H9 (cell line): ENCODE measurements around the gene NANOS3. TPM values are rescaled to one million over a fixed set of nuclear protein-coding genes. Genes with fewer than 3 reads are reported as not detected.

Experiments used
- DNase-seq: peaks from one replicate; pipeline ENCODE4 v3.0.0-alpha.2; 2017
- H2AFZ ChIP-seq: one replicate; pipeline ENCODE4 v1.6.1; 2013; ENCODE audit warnings: mild to moderate bottlenecking, low read length, control low read depth, moderate library complexity
- H2AK5ac ChIP-seq: 2 replicates; pipeline ENCODE4 v1.6.1; 2013; ENCODE audit warnings: low read length, control low read depth, mixed read lengths; ENCODE audit not compliant: insufficient read length
- H2BK120ac ChIP-seq: one replicate; pipeline ENCODE4 v1.6.1; 2013; ENCODE audit warnings: low read depth, mild to moderate bottlenecking, low read length, control low read depth, inconsistent platforms; ENCODE audit not compliant: poor library complexity, severe bottlenecking
- H2BK12ac ChIP-seq: 2 replicates; pipeline ENCODE4 v1.6.1; 2013; ENCODE audit warnings: low read length, control low read depth, mixed read lengths, low read depth; ENCODE audit not compliant: insufficient read length
- H2BK15ac ChIP-seq: 2 replicates; pipeline ENCODE4 v1.6.1; 2013; ENCODE audit warnings: low read depth, low read length, control low read depth
- H2BK20ac ChIP-seq: one replicate; pipeline ENCODE4 v1.6.1; 2013; ENCODE audit warnings: low read depth, mild to moderate bottlenecking, low read length, control low read depth, inconsistent platforms; ENCODE audit not compliant: poor library complexity, severe bottlenecking
- H2BK5ac ChIP-seq: 2 replicates; pipeline ENCODE4 v1.6.1; 2013; ENCODE audit warnings: low read length, control low read depth, mixed read lengths; ENCODE audit not compliant: insufficient read length
- H3K14ac ChIP-seq: 2 replicates; pipeline ENCODE4 v1.6.1; 2013; ENCODE audit warnings: low read length, control low read depth; ENCODE audit not compliant: insufficient read depth
- H3K18ac ChIP-seq: 2 replicates; pipeline ENCODE4 v1.6.1; 2013; ENCODE audit warnings: low read depth, mild to moderate bottlenecking, mixed read lengths, low read length, control low read depth; ENCODE audit not compliant: insufficient read length
- H3K23ac ChIP-seq: 2 replicates; pipeline ENCODE4 v1.6.1; 2013; ENCODE audit warnings: low read length, control low read depth, mixed read lengths, low read depth; ENCODE audit not compliant: insufficient read length
- H3K23me2 ChIP-seq: 2 replicates; pipeline ENCODE4 v1.6.1; 2013; ENCODE audit warnings: low read depth, mild to moderate bottlenecking, mixed read lengths, low read length, control low read depth; ENCODE audit not compliant: insufficient read length, poor library complexity, severe bottlenecking
- H3K27ac ChIP-seq: 2 replicates; pipeline ENCODE4 v1.5.1; 2013; ENCODE audit warnings: low read length, control low read depth, mixed read lengths, low read depth; ENCODE audit not compliant: insufficient read length
- H3K27me3 ChIP-seq: 2 replicates; pipeline ENCODE4 v1.6.1; 2013; ENCODE audit warnings: low read length, control low read depth, inconsistent platforms; ENCODE audit not compliant: insufficient read depth
- H3K4ac ChIP-seq: 2 replicates; pipeline ENCODE4 v1.6.1; 2013; ENCODE audit warnings: low read depth, mild to moderate bottlenecking, control low read depth, inconsistent platforms, low read length, moderate library complexity
- H3K4me1 ChIP-seq: 2 replicates; pipeline ENCODE4 v1.6.1; 2013; ENCODE audit warnings: low read length, control low read depth, inconsistent platforms; ENCODE audit not compliant: insufficient read depth
- H3K4me2 ChIP-seq: 2 replicates; pipeline ENCODE4 v1.6.1; 2013; ENCODE audit warnings: low read length, control low read depth, mixed read lengths; ENCODE audit not compliant: insufficient read length, insufficient read depth
- H3K56ac ChIP-seq: 2 replicates; pipeline ENCODE4 v1.6.1; 2013; ENCODE audit warnings: low read depth, mild to moderate bottlenecking, mixed read lengths, low read length, control low read depth; ENCODE audit not compliant: insufficient read length
- H3K79me1 ChIP-seq: 2 replicates; pipeline ENCODE4 v1.6.1; 2013; ENCODE audit warnings: low read depth, mild to moderate bottlenecking, moderate library complexity, low read length, control low read depth, inconsistent platforms; ENCODE audit not compliant: insufficient read depth, poor library complexity, severe bottlenecking
- H3K79me2 ChIP-seq: 2 replicates; pipeline ENCODE4 v1.6.1; 2013; ENCODE audit warnings: low read length, control low read depth, inconsistent platforms; ENCODE audit not compliant: insufficient read depth
- H3K9ac ChIP-seq: 2 replicates; pipeline ENCODE4 v1.6.1; 2013; ENCODE audit warnings: low read length, control low read depth, mixed read lengths; ENCODE audit not compliant: insufficient read length; ENCODE audit errors: extremely low read depth
- H3K9me3 ChIP-seq: one replicate; pipeline ENCODE4 v1.6.1; 2013; ENCODE audit warnings: low read depth, low read length, inconsistent platforms; ENCODE audit not compliant: control insufficient read depth
- H3T11ph ChIP-seq: one replicate; pipeline ENCODE4 v1.6.1; 2013; ENCODE audit warnings: mild to moderate bottlenecking, low read length, control low read depth, inconsistent platforms
- H4K20me1 ChIP-seq: one replicate; pipeline ENCODE4 v1.6.1; 2013; ENCODE audit not compliant: control insufficient read depth, insufficient read length, insufficient read depth
- H4K5ac ChIP-seq: 2 replicates; pipeline ENCODE4 v1.6.1; 2013; ENCODE audit warnings: low read depth, mild to moderate bottlenecking, mixed read lengths, low read length, control low read depth; ENCODE audit not compliant: insufficient read length
- H4K8ac ChIP-seq: replicated peaks from 2 replicates; pipeline ENCODE4 v1.6.1; 2013; ENCODE audit warnings: low read length, control low read depth, mixed read lengths, low read depth; ENCODE audit not compliant: insufficient read length
- H4K91ac ChIP-seq: 2 replicates; pipeline ENCODE4 v1.6.1; 2013; ENCODE audit warnings: low read depth, mild to moderate bottlenecking, moderate library complexity, mixed read lengths, low read length, control low read depth; ENCODE audit not compliant: insufficient read length
- H3K27ac Mint-ChIP-seq, 3 experiments: 2 replicates in 2 of 3; 3 replicates in 1 of 3; pipeline ENCODE4 v1.8.0; 2020 to 2021; ENCODE audit warnings: mixed read lengths in 3 of 3, mild to moderate bottlenecking in 1 of 3, moderate library complexity in 1 of 3
- H3K27me3 Mint-ChIP-seq: 2 replicates; pipeline ENCODE4 v1.8.0; 2021; ENCODE audit warnings: low read depth, mild to moderate bottlenecking, moderate library complexity, mixed read lengths
- H3K36me3 Mint-ChIP-seq, 3 experiments: 2 replicates in 2 of 3; 3 replicates in 1 of 3; pipeline ENCODE4 v1.8.0; 2020 to 2021; ENCODE audit warnings: low read depth in 3 of 3, mixed read lengths in 3 of 3; ENCODE audit not compliant: insufficient read depth in 1 of 3
- H3K4me1 Mint-ChIP-seq, 2 experiments: 2 replicates each; pipeline ENCODE4 v1.8.0; 2020; ENCODE audit warnings: mixed read lengths in 2 of 2
- H3K4me3 Mint-ChIP-seq, 2 experiments: 2 replicates in 1 of 2; 3 replicates in 1 of 2; pipeline ENCODE4 v1.8.0; 2020 to 2021; ENCODE audit warnings: mild to moderate bottlenecking in 2 of 2, mixed read lengths in 2 of 2, moderate library complexity in 1 of 2
- H3K9me3 Mint-ChIP-seq, 2 experiments: 2 replicates in 1 of 2; 3 replicates in 1 of 2; pipeline ENCODE4 v1.8.0; 2020; ENCODE audit warnings: mild to moderate bottlenecking in 2 of 2, mixed read lengths in 2 of 2, moderate library complexity in 1 of 2
- CTCF ChIP-seq: fragments of 200-600 bp; sonication (generic); conservative IDR thresholded peaks from 3 replicates; pipeline ENCODE4 v1.8.0; 2021; ENCODE audit warnings: antibody characterized with exemption, mild to moderate bottlenecking
- WGBS: extraction: QIAGEN DNeasy Blood & Tissue Kit; methylation state at CpG from one replicate; pipeline ENCODE4 v1.1.7; 2013; ENCODE audit warnings: missing lambda C conversion rate, low lambda C conversion rate, mixed read lengths; ENCODE audit not compliant: insufficient read length; ENCODE audit errors: extremely low coverage; 5-methylcytosine and 5-hydroxymethylcytosine counted together
- total RNA-seq: library from RNA; stranded (reverse); gene quantifications from 2 replicates; pipeline ENCODE4 v1.2.1, GENCODE V29; 2021

Gene NANOS3
- total RNA-seq, 1 experiment from 2014 or later = not detected

GRCh38 chr19:13839130-13839937 is 37.6 kb upstream of the NANOS3 start:
- no peak overlapping the region for H3K18ac ChIP-seq
- no peaks in the 10 kb centered on the region for H3K79me1 ChIP-seq
- H2AK5ac ChIP-seq = no peak overlapping the region
- no peak overlapping the region for H2BK5ac ChIP-seq
- no peak overlapping the region for H2BK20ac ChIP-seq
- Mint-ChIP-seq H3K36me3 (no peaks in the 10 kb centered on the region), H3K4me1 (peaks cover 11 to 29% of the 10 kb centered on the region in 2 experiments), H3K27ac (peak overlapping the region in 1 of 3 experiments; percentile 55; a peak in 1 of 7 replicates), H3K4me3 (no peak overlapping the region), H3K9me3 (no peaks in the 10 kb centered on the region), H3K27me3 (no peaks in the 10 kb centered on the region)
- H3K4ac ChIP-seq = no peak overlapping the region
- H3K9ac ChIP-seq = no peak overlapping the region
- no peak overlapping the region for H2AFZ ChIP-seq
- no peak overlapping the region for H2BK120ac ChIP-seq
- H2BK12ac ChIP-seq = no peak overlapping the region
- no CpG with 5 or more reads among the region's 36 CpGs for WGBS
- H3K14ac ChIP-seq = no peak overlapping the region; the same call in 1 of the 2 replicates
- no peaks in the 10 kb centered on the region for H3K27me3 ChIP-seq
- no peak overlapping the region for H3K56ac ChIP-seq
- DNase-seq = peak; percentile 81
- no peaks in the 10 kb centered on the region; the same call in 1 of the 2 replicates for H3K4me1 ChIP-seq
- H2BK15ac ChIP-seq = no peak overlapping the region; the same call in 1 of the 2 replicates
- H4K91ac ChIP-seq = peak overlapping the region; percentile 0
- H4K20me1 ChIP-seq = no peaks in the 10 kb centered on the region
- no peak overlapping the region for H4K8ac ChIP-seq
- 0 out of 3 replicates have a peak, but pooled peaks have one; percentile 20 for TF ChIP-seq CTCF
- no peaks in the 10 kb centered on the region; the same call in 1 of the 2 replicates for H3K79me2 ChIP-seq
- H4K5ac ChIP-seq = no peak overlapping the region
- no peaks in the 10 kb centered on the region for H3K9me3 ChIP-seq
- peaks cover 8% of the 10 kb centered on the region for H3K23me2 ChIP-seq
- no peak overlapping the region for H3K27ac ChIP-seq
- H3K4me2 ChIP-seq = no peak overlapping the region
- H3T11ph ChIP-seq = no peak overlapping the region
- H3K23ac ChIP-seq = no peak overlapping the region
